Spleen (tissue), 7 donors: Measurements from ENCODE around the gene LRRC38.

Experiments used
- CTCF ChIP-seq, 11 experiments: fragments of 200-600 bp in 7 of 11; fragments of 450-650 bp in 4 of 11; sonication (generic) in 4 of 11; IDR thresholded peaks in 8 of 11; conservative IDR thresholded peaks in 3 of 11; 1 replicate in 7 of 11; 2 replicates in 4 of 11; pipeline versions ENCODE4 v1.4.0 to v1.8.0; 2016 to 2021; ENCODE audit warnings: antibody characterized with exemption in 11 of 11, inconsistent platforms in 4 of 11, mild to moderate bottlenecking in 1 of 11
- POLR2A ChIP-seq, 3 donors: fragments of 450-650 bp; IDR thresholded peaks; one replicate each; pipeline ENCODE4 v1.5.1; 2017; ENCODE audit warnings: antibody characterized with exemption in 3 of 3, mild to moderate bottlenecking in 1 of 3
- POLR2AphosphoS5 ChIP-seq, 3 donors: sonication (generic); formaldehyde crosslinking; IDR thresholded peaks; one replicate each; pipeline ENCODE4 v1.5.1; 2017; ENCODE audit warnings: antibody characterized with exemption in 3 of 3
- donor health status: DM: no; HTN: no; CAD: no; lungs with moderate emphysema.
- donor health status: DM: no; HTN: no; CAD: no.
- donor health status: DM: no; HTN: no; CAD: no.

- no peak for TF ChIP-seq CTCF (IDR thresholded peaks at IDR 0.05 in 8 of 11, conservative IDR thresholded peaks at IDR 0.05 in 3 of 11)
- no peak for TF ChIP-seq POLR2A (IDR thresholded peaks at IDR 0.05)
- TF ChIP-seq POLR2AphosphoS5 (IDR thresholded peaks at IDR 0.05), result no peak
Measured at GRCh38 chr1:13450204-13450603, 63.6 kb downstream of the LRRC38 start.
